NCI-H526 treated with DMSO at 0.1 percent for 48 hours (cell line): Measurements from ENCODE around the gene TMEM145.
"Not testable (repeated sequence)": the region's sequence is repeated elsewhere in the genome, so short reads cannot be mapped to it uniquely, and the experiment has no call there.

Source experiments
- DNase-seq: peaks from one replicate; lab custom pipeline; 2025; lab: John Stamatoyannopoulos, UW

TMEM145 gene

GRCh38 chr19:42315024-42315423 is 1.9 kb downstream of the TMEM145 start:
- no peak for DNase-seq

GRCh38 chr19:42316223-42317211 is 3.4 kb downstream of the TMEM145 start:
- no peak for DNase-seq

GRCh38 chr19:42317535-42317934 is 4.4 kb downstream of the TMEM145 start:
- no peak for DNase-seq

GRCh38 chr19:42322305-42322704 is 9.2 kb downstream of the TMEM145 start:
- DNase-seq = no peak

- no peak for DNase-seq
Observed at GRCh38 chr19:42323473-42323851, 10.4 kb downstream of the TMEM145 start.

- no peak for DNase-seq
Observed at GRCh38 chr19:42323852-42324654, 10.9 kb downstream of the TMEM145 start.

- no peak for DNase-seq
Observed at GRCh38 chr19:42324655-42325307, 11.7 kb downstream of the TMEM145 start.

- DNase-seq = peak; percentile 99
Observed at GRCh38 chr19:42325308-42325895, 12.3 kb downstream of the TMEM145 start, which contains the start of gene MEGF8. MEGF8 (plus strand) TSS chr19:42325635; CDS start chr19:42326244, 609 bp downstream.

GRCh38 chr19:42325896-42326771 is 13.0 kb downstream of the TMEM145 start:
- no peak for DNase-seq

GRCh38 chr19:42326969-42327368 is 13.9 kb downstream of the TMEM145 start:
- DNase-seq = no peak

GRCh38 chr19:42327381-42327780 is 14.3 kb downstream of the TMEM145 start:
- no peak for DNase-seq

- no peak for DNase-seq
Observed at GRCh38 chr19:42328106-42328505, 15.0 kb downstream of the TMEM145 start.

- no peak for DNase-seq
Observed at GRCh38 chr19:42328854-42329253, 15.7 kb downstream of the TMEM145 start.

GRCh38 chr19:42330241-42330711 is 17.2 kb downstream of the TMEM145 start:
- no peak for DNase-seq

GRCh38 chr19:42331333-42331732 is 18.2 kb downstream of the TMEM145 start:
- not testable (repeated sequence) for DNase-seq

GRCh38 chr19:42332059-42332458 is 18.9 kb downstream of the TMEM145 start:
- no peak for DNase-seq

- DNase-seq = no peak
Observed at GRCh38 chr19:42333018-42333417, 19.9 kb downstream of the TMEM145 start.

- DNase-seq = no peak
Observed at GRCh38 chr19:42333975-42334696, 21.0 kb downstream of the TMEM145 start.

GRCh38 chr19:42334697-42335373 is 21.7 kb downstream of the TMEM145 start:
- no peak for DNase-seq
